ENCODE results near the gene MACROD2.

The MACROD2 gene

GRCh38 chr20:14599613-14600012, 604.3 kb downstream of the MACROD2 start:
- no peaks in the 10 kb centered on the region for H3K27me3 Mint-ChIP-seq

GRCh38 chr20:14600527-14600926, 605.2 kb downstream of the MACROD2 start:
- Mint-ChIP-seq H3K4me3 (no peak overlapping the region), H3K9me3 (peaks cover 8% of the 10 kb centered on the region), H3K4me1 (ENCODE audit: low read depth) (no peaks in the 10 kb centered on the region), H3K36me3 (ENCODE audit: low read depth) (no peaks in the 10 kb centered on the region), H3K27me3 (no peaks in the 10 kb centered on the region), H3K27ac (no peak overlapping the region)

More at GRCh38 chr20:14599613-14600012, 604.3 kb downstream of the MACROD2 start:
- Mint-ChIP-seq H3K36me3 (ENCODE audit: low read depth) (no peaks in the 10 kb centered on the region), H3K4me1 (ENCODE audit: low read depth) (no peaks in the 10 kb centered on the region), H3K27ac (no peak overlapping the region), H3K4me3 (no peak overlapping the region), H3K9me3 (peaks cover 4% of the 10 kb centered on the region)

GRCh38 chr20:14604143-14604542, 608.8 kb downstream of the MACROD2 start:
- Mint-ChIP-seq H3K9me3 (peaks cover 8% of the 10 kb centered on the region), H3K4me3 (no peak overlapping the region), H3K27me3 (no peaks in the 10 kb centered on the region), H3K36me3 (ENCODE audit: low read depth) (no peaks in the 10 kb centered on the region), H3K27ac (no peak overlapping the region), H3K4me1 (ENCODE audit: low read depth) (no peaks in the 10 kb centered on the region)

GRCh38 chr20:14609328-14610221, 614.3 kb downstream of the MACROD2 start:
- no peaks in the 10 kb centered on the region for H3K4me1 Mint-ChIP-seq (ENCODE audit: low read depth)

DNA sequence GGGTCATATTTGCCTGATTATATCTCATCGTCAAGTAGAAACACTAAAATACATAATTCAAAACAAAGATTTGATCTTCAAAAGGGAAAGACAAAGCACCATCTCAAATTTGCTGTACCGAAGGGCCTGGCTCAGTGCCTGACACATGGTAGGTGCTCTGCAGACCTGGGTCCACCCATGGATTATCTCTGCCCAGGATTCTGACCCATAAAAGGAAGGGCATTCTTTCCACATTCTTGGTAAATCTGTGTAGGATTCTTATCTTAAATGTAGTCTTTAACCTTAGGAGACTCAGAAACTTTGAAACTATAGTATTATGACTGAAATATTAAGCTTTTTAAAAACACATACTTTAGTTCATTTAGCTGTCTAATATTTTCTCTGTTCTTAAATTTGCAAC, 616.2 kb downstream of the MACROD2 start:
- Mint-ChIP-seq H3K27ac (no peak overlapping the region), H3K36me3 (ENCODE audit: low read depth) (no peaks in the 10 kb centered on the region), H3K4me3 (no peak overlapping the region), H3K27me3 (no peaks in the 10 kb centered on the region), H3K9me3 (peaks cover 7% of the 10 kb centered on the region), H3K4me1 (ENCODE audit: low read depth) (no peaks in the 10 kb centered on the region)

More at GRCh38 chr20:14609328-14610221, 614.3 kb downstream of the MACROD2 start:
- Mint-ChIP-seq H3K9me3 (peaks cover 4% of the 10 kb centered on the region), H3K27me3 (no peaks in the 10 kb centered on the region), H3K36me3 (ENCODE audit: low read depth) (no peaks in the 10 kb centered on the region), H3K4me3 (no peak overlapping the region), H3K27ac (no peak overlapping the region)

DNA sequence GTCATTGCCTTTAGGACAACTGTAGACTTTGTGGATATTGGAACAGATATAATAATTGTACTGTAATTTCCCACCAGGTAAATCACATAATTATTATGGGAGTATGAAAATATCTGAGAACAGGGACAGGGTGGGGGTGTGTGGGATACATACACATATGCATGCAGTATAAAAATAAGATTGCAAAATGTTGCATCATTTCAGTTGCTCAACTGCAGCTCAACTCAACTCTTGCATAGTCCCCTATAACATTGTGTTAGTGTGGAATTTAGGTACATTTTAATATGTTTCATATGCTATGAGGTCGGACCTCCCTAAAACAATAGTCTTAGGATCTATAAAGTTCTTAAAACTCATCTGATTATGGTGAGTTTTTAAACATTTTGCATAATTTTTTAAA, 617.1 kb downstream of the MACROD2 start:
- Mint-ChIP-seq H3K9me3 (peaks cover 7% of the 10 kb centered on the region), H3K4me3 (no peak overlapping the region), H3K4me1 (ENCODE audit: low read depth) (no peaks in the 10 kb centered on the region), H3K36me3 (ENCODE audit: low read depth) (no peaks in the 10 kb centered on the region), H3K27me3 (no peaks in the 10 kb centered on the region), H3K27ac (no peak overlapping the region)

DNA sequence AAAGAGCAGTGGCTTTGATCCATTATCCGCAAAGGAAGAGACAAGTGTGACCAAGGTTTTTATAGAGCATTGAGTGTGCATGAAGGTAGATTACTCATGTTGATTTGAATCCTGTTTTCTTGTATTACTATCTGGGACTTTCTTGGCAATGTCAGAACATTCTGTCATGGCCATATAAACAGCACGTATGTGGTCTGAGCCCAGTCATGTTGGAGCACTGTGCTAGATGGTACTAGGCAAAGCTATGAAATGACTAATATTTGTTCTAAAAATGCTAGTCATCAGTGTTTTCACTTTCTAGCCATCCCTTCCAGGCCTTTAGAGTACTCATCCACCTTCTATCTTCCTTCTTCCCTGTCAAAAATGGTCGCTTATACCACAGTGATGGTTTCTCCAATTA, 620.7 kb downstream of the MACROD2 start:
- H3K4me1 Mint-ChIP-seq (ENCODE audit: low read depth) = no peaks in the 10 kb centered on the region
- no peak overlapping the region for H3K4me3 Mint-ChIP-seq
- H3K27me3 Mint-ChIP-seq = no peaks in the 10 kb centered on the region
- H3K27ac Mint-ChIP-seq = no peak overlapping the region
- H3K9me3 Mint-ChIP-seq = peaks cover 12% of the 10 kb centered on the region
- no peaks in the 10 kb centered on the region for H3K36me3 Mint-ChIP-seq (ENCODE audit: low read depth)

- Mint-ChIP-seq H3K27ac (no peak overlapping the region), H3K4me3 (no peak overlapping the region), H3K27me3 (no peaks in the 10 kb centered on the region), H3K36me3 (ENCODE audit: low read depth) (no peaks in the 10 kb centered on the region), H3K9me3 (peaks cover 12% of the 10 kb centered on the region), H3K4me1 (ENCODE audit: low read depth) (no peaks in the 10 kb centered on the region)
These were observed 621.8 kb downstream of the MACROD2 start for GRCh38 chr20:14617123-14617522.

- H3K4me1 Mint-ChIP-seq (ENCODE audit: low read depth) = no peaks in the 10 kb centered on the region
- H3K36me3 Mint-ChIP-seq (ENCODE audit: low read depth) = no peaks in the 10 kb centered on the region
- H3K27me3 Mint-ChIP-seq = no peaks in the 10 kb centered on the region
- peaks cover 12% of the 10 kb centered on the region for H3K9me3 Mint-ChIP-seq
- H3K27ac Mint-ChIP-seq = no peak overlapping the region
- no peak overlapping the region for H3K4me3 Mint-ChIP-seq
These were observed 624.1 kb downstream of the MACROD2 start for GRCh38 chr20:14619411-14619810.

DNA sequence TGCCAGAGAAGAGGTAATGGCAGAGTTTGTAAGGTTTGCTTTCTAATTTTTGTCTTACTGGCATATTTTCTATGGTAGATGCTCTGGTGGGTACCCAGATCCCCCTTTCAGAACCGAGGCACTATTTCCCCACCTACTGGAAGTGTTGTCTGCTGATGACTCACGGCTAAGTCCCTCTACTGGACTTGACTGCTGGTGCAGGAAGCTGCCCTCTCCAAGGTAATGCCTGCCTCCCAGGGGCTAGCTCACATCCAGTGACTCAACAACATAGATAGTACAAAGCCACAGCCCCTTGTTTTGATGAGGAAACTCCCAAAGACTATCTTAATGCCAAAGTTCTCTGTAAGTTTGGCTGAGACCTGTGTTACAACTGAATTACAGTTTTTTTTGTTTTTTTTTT, 627.5 kb downstream of the MACROD2 start:
- H3K9me3 Mint-ChIP-seq = peaks cover 5% of the 10 kb centered on the region
- H3K27me3 Mint-ChIP-seq = no peaks in the 10 kb centered on the region
- H3K4me3 Mint-ChIP-seq = no peak overlapping the region
- H3K36me3 Mint-ChIP-seq (ENCODE audit: low read depth) = no peaks in the 10 kb centered on the region
- no peaks in the 10 kb centered on the region for H3K4me1 Mint-ChIP-seq (ENCODE audit: low read depth)
- no peak overlapping the region for H3K27ac Mint-ChIP-seq

DNA sequence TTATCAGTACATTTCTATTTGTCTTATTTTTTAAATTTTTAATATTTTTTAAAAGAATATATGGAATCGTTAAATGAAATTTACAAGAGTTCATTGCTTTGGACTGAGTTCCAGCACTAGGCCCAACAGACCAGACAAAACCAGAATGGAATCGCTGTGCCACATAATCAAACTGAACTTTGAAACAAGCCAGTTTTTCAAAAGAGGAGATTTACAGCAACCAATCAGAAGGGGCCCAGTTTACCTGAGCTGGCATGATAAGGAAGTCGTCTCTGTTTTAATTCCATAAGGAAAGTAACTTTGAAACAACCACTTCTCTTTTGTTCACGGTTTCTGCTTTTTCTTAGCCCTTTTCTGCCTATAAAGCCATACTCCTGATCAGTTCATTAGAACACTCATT, 635.7 kb downstream of the MACROD2 start:
- no peaks in the 10 kb centered on the region for H3K4me1 Mint-ChIP-seq (ENCODE audit: low read depth)
- H3K27ac Mint-ChIP-seq = no peak overlapping the region
- H3K4me3 Mint-ChIP-seq = no peak overlapping the region
- H3K9me3 Mint-ChIP-seq = peaks cover 4% of the 10 kb centered on the region
- H3K27me3 Mint-ChIP-seq = no peaks in the 10 kb centered on the region
- H3K36me3 Mint-ChIP-seq (ENCODE audit: low read depth) = no peaks in the 10 kb centered on the region

- Mint-ChIP-seq H3K36me3 (ENCODE audit: low read depth) (no peaks in the 10 kb centered on the region), H3K9me3 (peaks cover 4% of the 10 kb centered on the region), H3K27ac (no peak overlapping the region), H3K4me3 (no peak overlapping the region), H3K27me3 (no peaks in the 10 kb centered on the region), H3K4me1 (ENCODE audit: low read depth) (no peaks in the 10 kb centered on the region)
These were observed 637.6 kb downstream of the MACROD2 start for GRCh38 chr20:14632906-14633305.

- H3K27me3 Mint-ChIP-seq = no peaks in the 10 kb centered on the region
- H3K27ac Mint-ChIP-seq = no peak overlapping the region
- H3K4me3 Mint-ChIP-seq = no peak overlapping the region
- H3K4me1 Mint-ChIP-seq (ENCODE audit: low read depth) = no peaks in the 10 kb centered on the region
- peaks cover 4% of the 10 kb centered on the region for H3K9me3 Mint-ChIP-seq
- H3K36me3 Mint-ChIP-seq (ENCODE audit: low read depth) = no peaks in the 10 kb centered on the region
These were observed 638.2 kb downstream of the MACROD2 start for GRCh38 chr20:14633507-14633906.

- Mint-ChIP-seq H3K4me1 (ENCODE audit: low read depth) (no peaks in the 10 kb centered on the region), H3K27ac (no peak overlapping the region), H3K36me3 (ENCODE audit: low read depth) (no peaks in the 10 kb centered on the region), H3K4me3 (no peak overlapping the region), H3K27me3 (no peaks in the 10 kb centered on the region), H3K9me3 (peaks cover 4% of the 10 kb centered on the region)
These were observed 639.3 kb downstream of the MACROD2 start for GRCh38 chr20:14634665-14635064.

DNA sequence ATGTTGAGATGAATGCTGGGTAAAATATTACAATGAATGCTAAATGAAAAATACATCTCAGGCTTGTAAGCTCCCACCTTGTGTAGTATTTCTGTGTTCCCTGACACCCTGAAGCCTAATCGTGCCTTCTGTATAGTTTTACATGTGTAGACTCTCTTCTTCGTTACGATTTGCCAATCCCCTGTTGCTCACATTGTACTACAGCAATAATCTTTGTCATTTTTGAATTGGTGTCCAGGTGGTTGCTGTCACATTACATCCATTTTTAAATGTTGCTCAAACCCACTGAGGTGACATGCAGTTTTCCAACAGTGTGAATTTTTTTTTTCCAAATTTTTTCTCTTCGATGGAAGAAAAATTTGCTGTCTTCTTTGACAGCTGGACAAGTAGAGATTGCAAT, 642.1 kb downstream of the MACROD2 start:
- Mint-ChIP-seq H3K36me3 (ENCODE audit: low read depth) (no peaks in the 10 kb centered on the region), H3K9me3 (peaks cover 4% of the 10 kb centered on the region), H3K27ac (no peak overlapping the region), H3K4me3 (no peak overlapping the region), H3K4me1 (ENCODE audit: low read depth) (no peaks in the 10 kb centered on the region), H3K27me3 (no peaks in the 10 kb centered on the region)

GRCh38 chr20:14643146-14643545, 647.8 kb downstream of the MACROD2 start:
- Mint-ChIP-seq H3K27me3 (no peaks in the 10 kb centered on the region), H3K4me1 (ENCODE audit: low read depth) (no peaks in the 10 kb centered on the region), H3K27ac (no peak overlapping the region), H3K36me3 (ENCODE audit: low read depth) (no peaks in the 10 kb centered on the region), H3K9me3 (no peaks in the 10 kb centered on the region), H3K4me3 (no peak overlapping the region)
